ENCODE results near the gene PEPD.

Gene PEPD

GRCh38 chr19:33441828-33442227 is 79.8 kb downstream of the PEPD start:
- H3K4me3 ChIP-seq (replicated peaks; ENCODE audit: insufficient read depth, low read length), result no peak overlapping the region
- no peak for DNase-seq (ENCODE audit: low read depth in 1 of 2, low spot score in 1 of 2)
- TF ChIP-seq GABPA (IDR thresholded peaks at IDR 0.05; ENCODE audit: low read depth), result no peak
- no peak for TF ChIP-seq SPI1 (IDR thresholded peaks at IDR 0.05; ENCODE audit: borderline replicate concordance, low read depth)
- no peak for TF ChIP-seq CTCF (IDR thresholded peaks at IDR 0.05; ENCODE audit: insufficient read depth, low read length)
- TF ChIP-seq REST (IDR thresholded peaks at IDR 0.05; ENCODE audit: insufficient replicate concordance, low read depth), result no peak

GRCh38 chr19:33441277-33441699 is 80.3 kb downstream of the PEPD start:
- Histone ChIP-seq H3K27me3 (ENCODE audit: insufficient read depth, poor library complexity, severe bottlenecking) (peaks cover 3% of the 10 kb centered on the region), H3K4me3 (replicated peaks; ENCODE audit: insufficient read depth, low read length) (no peak overlapping the region), H3K27ac (replicated peaks) (no peak overlapping the region)
- DNase-seq (ENCODE audit: low read depth in 1 of 2, low spot score in 1 of 2), result no peak
- TF ChIP-seq GABPA (IDR thresholded peaks at IDR 0.05; ENCODE audit: low read depth), result no peak
- TF ChIP-seq POLR2AphosphoS5 (IDR thresholded peaks at IDR 0.05; ENCODE audit: low read depth), result peak; percentile 28; the same call in 1 of the 2 replicates
- TF ChIP-seq CTCF (IDR thresholded peaks at IDR 0.05; ENCODE audit: insufficient read depth, low read length), result no peak

More at GRCh38 chr19:33441828-33442227, 79.8 kb downstream of the PEPD start:
- Histone ChIP-seq H3K27ac (replicated peaks) (no peak overlapping the region), H3K27me3 (ENCODE audit: insufficient read depth, poor library complexity, severe bottlenecking) (peaks cover 3% of the 10 kb centered on the region)

GRCh38 chr19:33440682-33441081 is 80.9 kb downstream of the PEPD start:
- Histone ChIP-seq H3K27me3 (ENCODE audit: insufficient read depth, poor library complexity, severe bottlenecking) (peaks cover 3% of the 10 kb centered on the region), H3K4me3 (replicated peaks; ENCODE audit: insufficient read depth, low read length) (no peak overlapping the region), H3K27ac (replicated peaks) (no peak overlapping the region)
- no peak for DNase-seq (ENCODE audit: low read depth in 1 of 2, low spot score in 1 of 2)
- no peak for TF ChIP-seq SPI1 (IDR thresholded peaks at IDR 0.05; ENCODE audit: borderline replicate concordance, low read depth)
- TF ChIP-seq REST (IDR thresholded peaks at IDR 0.05; ENCODE audit: insufficient replicate concordance, low read depth), result no peak

- Histone ChIP-seq H3K27me3 (ENCODE audit: insufficient read depth, poor library complexity, severe bottlenecking) (peaks cover 3% of the 10 kb centered on the region), H3K4me3 (replicated peaks; ENCODE audit: insufficient read depth, low read length) (no peak overlapping the region), H3K27ac (replicated peaks) (no peak overlapping the region)
- no peak for TF ChIP-seq GABPA (IDR thresholded peaks at IDR 0.05; ENCODE audit: low read depth)
- no peak for TF ChIP-seq REST (IDR thresholded peaks at IDR 0.05; ENCODE audit: insufficient replicate concordance, low read depth)
- no peak for TF ChIP-seq POLR2AphosphoS5 (IDR thresholded peaks at IDR 0.05; ENCODE audit: low read depth)
- no peak for TF ChIP-seq SPI1 (IDR thresholded peaks at IDR 0.05; ENCODE audit: borderline replicate concordance, low read depth)
- TF ChIP-seq CTCF (IDR thresholded peaks at IDR 0.05; ENCODE audit: insufficient read depth, low read length), result no peak
- no peak for DNase-seq (ENCODE audit: low read depth in 1 of 2, low spot score in 1 of 2)
Measured at GRCh38 chr19:33440241-33440640, 81.3 kb downstream of the PEPD start.

Data from HL-60 (cell line).